Activated CD8-positive, alpha-beta memory T cell treated with anti-CD3 and anti-CD28 coated beads, Interleukin-2, amount 50 U/mL, for 48 hours (primary cell): ENCODE measurements around the gene PAPPA2.

Experiments
- DNase-seq: peaks from one replicate; pipeline ENCODE4 v3.0.0-alpha.2; 2020

Gene PAPPA2

GRCh38 chr1:176815621-176816020, 352.6 kb downstream of the PAPPA2 start:
- DNase-seq = no peak

GRCh38 chr1:176816232-176816631, 353.3 kb downstream of the PAPPA2 start:
- DNase-seq = no peak

- DNase-seq = no peak
Observed at GRCh38 chr1:176820391-176821031, 357.5 kb downstream of the PAPPA2 start.

- no peak for DNase-seq
Observed at GRCh38 chr1:176826265-176826664, 363.3 kb downstream of the PAPPA2 start.

GRCh38 chr1:176829261-176829660, 366.3 kb downstream of the PAPPA2 start:
- no peak for DNase-seq

- DNase-seq = no peak
Observed at GRCh38 chr1:176831150-176831549, 368.2 kb downstream of the PAPPA2 start.

GRCh38 chr1:176837708-176838107, 374.7 kb downstream of the PAPPA2 start:
- no peak for DNase-seq

GRCh38 chr1:176838276-176838995, 375.5 kb downstream of the PAPPA2 start:
- no peak for DNase-seq

GRCh38 chr1:176839216-176839615, 376.2 kb downstream of the PAPPA2 start:
- DNase-seq = no peak

GRCh38 chr1:176841238-176841637, 378.3 kb downstream of the PAPPA2 start:
- no peak for DNase-seq

GRCh38 chr1:176843352-176844297, 380.6 kb downstream of the PAPPA2 start:
- DNase-seq = no peak

- no peak for DNase-seq
Observed at GRCh38 chr1:176847052-176847451, 384.1 kb downstream of the PAPPA2 start.

GRCh38 chr1:176849281-176849680, 386.3 kb downstream of the PAPPA2 start:
- DNase-seq = no peak

- no peak for DNase-seq
Observed at GRCh38 chr1:176850871-176851270, 387.9 kb downstream of the PAPPA2 start.

- no peak for DNase-seq
Observed at GRCh38 chr1:176852124-176852523, 389.1 kb downstream of the PAPPA2 start.

GRCh38 chr1:176853503-176853902, 390.5 kb downstream of the PAPPA2 start:
- no peak for DNase-seq

GRCh38 chr1:176854121-176854520, 391.1 kb downstream of the PAPPA2 start:
- no peak for DNase-seq

GRCh38 chr1:176854758-176855745, 392.1 kb downstream of the PAPPA2 start:
- DNase-seq = no peak

GRCh38 chr1:176857632-176858031, 394.7 kb downstream of the PAPPA2 start:
- DNase-seq = no peak

- DNase-seq = no peak
Observed at GRCh38 chr1:176858433-176858916, 395.5 kb downstream of the PAPPA2 start.

- no peak for DNase-seq
Observed at GRCh38 chr1:176863613-176864012, 400.6 kb downstream of the PAPPA2 start.

- DNase-seq = no peak
Observed at GRCh38 chr1:176864211-176864610, 401.2 kb downstream of the PAPPA2 start.
